Subcutaneous adipose tissue (tissue), 4 donors: ENCODE measurements around the gene THADA. TPM values are rescaled to one million over a fixed set of nuclear protein-coding genes. Genes with fewer than 3 reads are reported as not detected.

Experiments
- CTCF ChIP-seq: fragments of 450-650 bp; IDR thresholded peaks from one replicate; pipeline ENCODE4 v1.5.1; 2016; ENCODE audit warnings: low read depth, mild to moderate bottlenecking, control low read depth, antibody characterized with exemption, moderate library complexity
- total RNA-seq, 4 donors: library from RNA; depleted of rRNA; stranded (reverse); fragments of >200 nt; gene quantifications; one replicate each; pipeline ENCODE4 v1.1.0, GENCODE V29; 2016

The THADA gene
- total RNA-seq, 4 donors from 2014 or later: 31.8 to 71.9 (median 53.8) TPM

- TF ChIP-seq CTCF: no peak
Measured at GRCh38 chr2:43421194-43421593, 174.6 kb downstream of the THADA start.

GRCh38 chr2:43420389-43420801 is 175.4 kb downstream of the THADA start:
- no peak for TF ChIP-seq CTCF

- no peak for TF ChIP-seq CTCF
Measured at GRCh38 chr2:43419876-43420275, 176.0 kb downstream of the THADA start.

- TF ChIP-seq CTCF: no peak
Measured at GRCh38 chr2:43419243-43419642, 176.6 kb downstream of the THADA start.

- no peak for TF ChIP-seq CTCF
Measured at GRCh38 chr2:43418680-43419079, 177.2 kb downstream of the THADA start.

- no peak for TF ChIP-seq CTCF
Measured at GRCh38 chr2:43417300-43417699, 178.5 kb downstream of the THADA start.

- no peak for TF ChIP-seq CTCF
Measured at GRCh38 chr2:43415592-43415991, 180.2 kb downstream of the THADA start.
